Measurements from ENCODE around the gene KCNA1. TPM values are rescaled to one million over a fixed set of nuclear protein-coding genes. Genes with fewer than 3 reads are reported as not detected.

KCNA1 gene
- total RNA-seq, 1 donor from 2014 or later, result 1.4 TPM

- H3K4me3 Mint-ChIP-seq, result no peak overlapping the region
- Histone ChIP-seq H3K4me1 (no peaks in the 10 kb centered on the region), H3K27ac (no peak overlapping the region), H3K9ac (no peak overlapping the region), H3K9me3 (ENCODE audit: low read depth) (no peaks in the 10 kb centered on the region), H3F3A (ENCODE audit: low read depth) (no peaks in the 10 kb centered on the region), H3K4me3 (no peak overlapping the region), H3K27me3 (peaks cover 42% of the 10 kb centered on the region), H4K20me1 (ENCODE audit: low read depth) (no peaks in the 10 kb centered on the region), H3K79me2 (ENCODE audit: low read depth) (no peaks in the 10 kb centered on the region), H2AFZ (replicated peaks) (peak overlapping the region; percentile 63), H3K36me3 (no peaks in the 10 kb centered on the region), H3K4me2 (no peak overlapping the region)
- H3K27me3 Mint-ChIP-seq (ENCODE audit: insufficient read depth, low read depth), result no peaks in the 10 kb centered on the region
- no peaks in the 10 kb centered on the region for H3K4me1 Mint-ChIP-seq
- H3K36me3 Mint-ChIP-seq, result no peaks in the 10 kb centered on the region
- no peak overlapping the region for H3K27ac Mint-ChIP-seq
- DNase-seq (ENCODE audit: low spot score), result peak; percentile 14
- TF ChIP-seq EZH2phosphoT487 (IDR thresholded peaks at IDR 0.05) (no peak), CTCF (IDR thresholded peaks at IDR 0.05) (peak; percentile 45), EZH2 (IDR thresholded peaks at IDR 0.05) (no peak)
- no peaks in the 10 kb centered on the region for H3K9me3 Mint-ChIP-seq
Measured at GRCh38 chr12:4899364-4899763, 10.3 kb upstream of the KCNA1 start.

- Mint-ChIP-seq H3K9me3 (no peaks in the 10 kb centered on the region), H3K27ac (no peak overlapping the region), H3K27me3 (ENCODE audit: insufficient read depth, low read depth) (no peaks in the 10 kb centered on the region), H3K36me3 (no peaks in the 10 kb centered on the region), H3K4me3 (no peak overlapping the region), H3K4me1 (no peaks in the 10 kb centered on the region)
- no peaks in the 10 kb centered on the region for H3F3A ChIP-seq (ENCODE audit: low read depth)
- H3K36me3 ChIP-seq, result no peaks in the 10 kb centered on the region
- no peaks in the 10 kb centered on the region for H3K9me3 ChIP-seq (ENCODE audit: low read depth)
- no peaks in the 10 kb centered on the region for H3K79me2 ChIP-seq (ENCODE audit: low read depth)
- no peak overlapping the region for H3K4me2 ChIP-seq
- H3K27me3 ChIP-seq, result peaks cover 49% of the 10 kb centered on the region
- TF ChIP-seq EZH2 (IDR thresholded peaks at IDR 0.05) (no peak), CTCF (IDR thresholded peaks at IDR 0.05) (no peak), EZH2phosphoT487 (IDR thresholded peaks at IDR 0.05) (no peak)
- no peaks in the 10 kb centered on the region for H3K4me1 ChIP-seq
- no peak overlapping the region for H3K27ac ChIP-seq
- no peak overlapping the region for H2AFZ ChIP-seq (replicated peaks)
- no peak overlapping the region for H3K9ac ChIP-seq
- no peaks in the 10 kb centered on the region for H4K20me1 ChIP-seq (ENCODE audit: low read depth)
- H3K4me3 ChIP-seq, result no peak overlapping the region
- DNase-seq (ENCODE audit: low spot score), result no peak
Measured at GRCh38 chr12:4900327-4900726, 9.4 kb upstream of the KCNA1 start.

- Histone ChIP-seq H3K9me3 (ENCODE audit: low read depth) (no peaks in the 10 kb centered on the region), H3K79me2 (ENCODE audit: low read depth) (no peaks in the 10 kb centered on the region), H2AFZ (replicated peaks) (no peak overlapping the region), H3K36me3 (no peaks in the 10 kb centered on the region), H3K27ac (no peak overlapping the region), H3K4me1 (peaks cover 16% of the 10 kb centered on the region), H4K20me1 (ENCODE audit: low read depth) (no peaks in the 10 kb centered on the region), H3K4me3 (no peak overlapping the region), H3K9ac (no peak overlapping the region), H3F3A (ENCODE audit: low read depth) (peaks cover 19% of the 10 kb centered on the region), H3K4me2 (no peak overlapping the region), H3K27me3 (peaks cover 89% of the 10 kb centered on the region)
- H3K4me1 Mint-ChIP-seq, result peaks cover 6% of the 10 kb centered on the region
- H3K27me3 Mint-ChIP-seq (ENCODE audit: insufficient read depth, low read depth), result peaks cover 10% of the 10 kb centered on the region
- no peaks in the 10 kb centered on the region for H3K36me3 Mint-ChIP-seq
- no peak for TF ChIP-seq EZH2phosphoT487 (IDR thresholded peaks at IDR 0.05)
- no peak for TF ChIP-seq CTCF (IDR thresholded peaks at IDR 0.05)
- no peak for TF ChIP-seq EZH2 (IDR thresholded peaks at IDR 0.05)
- no peak for DNase-seq (ENCODE audit: low spot score)
- H3K27ac Mint-ChIP-seq, result no peak overlapping the region
- H3K4me3 Mint-ChIP-seq, result no peak overlapping the region
- no peaks in the 10 kb centered on the region for H3K9me3 Mint-ChIP-seq
Measured at GRCh38 chr12:4905316-4905715, 4.4 kb upstream of the KCNA1 start.
